ENCODE data around the gene GTF2H4.
A peak's percentile ranks its signal among the peaks of the same experiment; 100 is the strongest.

GTF2H4 gene

GRCh38 chr6:30882759-30883684 is 25.0 kb upstream of the GTF2H4 start:
- peak; percentile 64 for DNase-seq

GRCh38 chr6:30883685-30884520 is 24.1 kb upstream of the GTF2H4 start, which contains the start of gene DDR1:
TSS of gene DDR1 (plus strand) at chr6:30884519. CDS start at chr6:30888730, 4,211 bp downstream.
- peak; percentile 35 for DNase-seq

- peak; percentile 47 for DNase-seq
These were observed 23.2 kb upstream of the GTF2H4 start for GRCh38 chr6:30884521-30885480.

GRCh38 chr6:30885481-30885998 is 22.5 kb upstream of the GTF2H4 start:
- no peak for DNase-seq

DNA sequence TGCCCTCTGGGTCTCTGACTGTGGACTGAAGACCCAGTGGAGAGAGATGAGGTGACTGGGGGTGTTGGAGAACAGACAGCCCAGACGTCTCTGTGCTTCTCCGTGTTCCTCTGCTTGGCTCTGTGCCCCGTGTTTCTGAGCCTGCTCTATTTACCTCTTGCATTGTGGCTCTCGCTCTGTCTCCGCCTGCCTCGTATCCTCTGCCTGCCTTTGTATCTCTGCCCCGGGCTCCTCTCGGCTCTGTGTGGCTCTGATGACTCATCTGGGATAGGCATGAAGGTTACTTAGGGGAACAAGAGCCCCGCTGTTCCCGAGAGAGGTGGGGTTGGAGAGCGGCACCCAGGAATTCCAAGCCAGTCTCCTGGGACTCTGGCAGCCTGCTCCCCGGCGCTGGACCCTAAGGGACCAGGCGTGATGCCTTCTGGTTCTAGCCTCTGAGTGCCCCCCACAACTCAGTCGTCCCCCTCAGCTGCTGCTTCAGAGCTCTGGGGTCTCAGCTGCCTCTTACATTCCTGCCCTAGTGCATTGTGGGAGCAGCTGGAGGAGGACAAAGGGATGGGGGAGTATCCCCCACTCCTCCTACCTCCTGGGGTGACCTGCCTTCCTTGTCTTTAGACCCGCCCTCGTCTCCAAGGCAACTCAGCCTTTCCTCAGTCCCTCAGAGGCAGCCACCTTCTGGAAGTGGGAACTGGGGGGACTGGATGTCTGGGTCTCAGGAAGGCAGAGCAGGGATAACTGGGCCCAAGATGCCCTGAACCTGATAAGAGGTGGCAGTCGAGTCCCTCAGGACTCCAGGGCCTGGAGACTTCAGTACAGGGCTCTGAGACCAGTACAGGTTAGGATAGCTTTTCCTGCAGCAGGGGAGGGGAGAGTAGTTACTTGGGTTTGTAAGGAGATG is 21.8 kb upstream of the GTF2H4 start:
- peak; percentile 72 for DNase-seq

DNA sequence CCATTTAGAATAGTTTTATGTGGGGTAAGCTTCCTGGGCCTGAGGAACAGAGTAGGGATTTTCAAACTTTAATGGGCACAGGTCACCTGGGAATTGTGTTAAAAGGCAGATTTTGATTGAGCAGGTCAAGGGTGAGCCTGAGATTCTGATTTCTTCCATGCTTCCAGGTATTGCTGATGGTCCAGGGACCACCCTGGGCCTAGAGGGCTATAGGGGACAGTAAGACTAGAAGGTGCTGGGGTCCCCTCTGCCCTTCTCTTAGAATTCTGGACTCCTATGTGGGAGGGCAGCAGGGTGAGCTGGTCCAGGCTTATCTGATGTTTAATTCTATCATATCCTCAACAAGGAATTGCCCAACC is 21.1 kb upstream of the GTF2H4 start:
- no peak for DNase-seq

DNA sequence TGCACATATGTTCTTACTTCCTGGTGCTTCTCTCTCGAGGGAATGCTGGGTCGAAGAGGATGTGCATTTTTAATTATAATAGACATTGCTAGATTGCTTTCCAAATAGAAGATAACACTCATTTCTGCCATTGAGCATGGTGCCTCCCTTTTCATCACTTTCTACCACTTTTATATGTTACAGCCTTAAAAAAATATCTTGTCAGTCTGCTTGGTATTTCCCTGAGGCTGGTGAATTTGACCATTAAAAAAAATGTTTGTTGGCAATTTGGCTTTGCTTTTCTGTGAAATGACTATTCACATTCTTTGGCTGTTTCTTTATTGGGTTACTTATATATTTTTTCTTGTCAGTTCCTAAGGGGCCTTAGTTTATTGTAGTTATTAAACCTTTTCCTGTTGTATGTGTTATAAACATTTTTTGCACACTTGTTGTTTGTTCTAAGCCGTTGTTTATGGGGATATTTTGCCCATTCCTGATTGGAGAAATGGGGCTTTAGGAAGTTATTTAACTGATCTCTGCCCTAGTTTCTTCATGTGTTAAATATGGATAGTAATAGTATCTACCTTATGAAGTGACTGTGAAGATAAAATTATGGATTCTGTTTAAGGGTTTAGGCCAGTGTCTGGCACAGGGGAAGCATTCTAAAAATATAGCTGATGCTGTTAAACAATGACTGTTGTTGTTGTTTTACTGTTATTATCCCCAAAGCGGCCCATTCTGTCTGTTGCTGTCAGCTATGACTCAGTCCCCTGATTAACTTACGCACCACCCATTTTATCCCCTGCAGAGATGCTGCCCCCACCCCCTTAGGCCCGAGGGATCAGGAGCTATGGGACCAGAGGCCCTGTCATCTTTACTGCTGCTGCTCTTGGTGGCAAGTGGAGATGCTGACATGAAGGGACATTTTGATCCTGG is 19.8 kb upstream of the GTF2H4 start:
- no peak for DNase-seq

DNA sequence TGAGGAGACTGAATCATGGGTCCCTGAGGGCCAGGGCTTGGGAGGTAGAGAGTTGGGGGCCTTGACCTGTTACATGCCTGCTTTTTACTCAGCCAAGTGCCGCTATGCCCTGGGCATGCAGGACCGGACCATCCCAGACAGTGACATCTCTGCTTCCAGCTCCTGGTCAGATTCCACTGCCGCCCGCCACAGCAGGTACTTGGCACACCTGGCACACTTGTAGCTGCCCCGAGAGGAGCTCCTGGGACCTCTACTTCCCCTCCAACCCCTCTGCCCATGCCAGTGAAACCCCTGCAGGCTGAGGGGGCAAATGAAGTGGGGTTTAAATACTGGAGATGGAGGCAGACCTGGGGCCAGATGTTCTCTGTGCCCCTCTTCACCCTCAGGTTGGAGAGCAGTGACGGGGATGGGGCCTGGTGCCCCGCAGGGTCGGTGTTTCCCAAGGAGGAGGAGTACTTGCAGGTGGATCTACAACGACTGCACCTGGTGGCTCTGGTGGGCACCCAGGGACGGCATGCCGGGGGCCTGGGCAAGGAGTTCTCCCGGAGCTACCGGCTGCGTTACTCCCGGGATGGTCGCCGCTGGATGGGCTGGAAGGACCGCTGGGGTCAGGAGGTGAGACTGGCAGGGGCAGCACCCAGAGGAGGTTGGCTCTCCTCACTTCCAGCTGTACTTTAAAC is 19.1 kb upstream of the GTF2H4 start:
- DNase-seq = no peak

- DNase-seq = no peak
These were observed 18.5 kb upstream of the GTF2H4 start for GRCh38 chr6:30889496-30889885.

GRCh38 chr6:30889921-30890645 is 17.9 kb upstream of the GTF2H4 start:
- DNase-seq = no peak

DNA sequence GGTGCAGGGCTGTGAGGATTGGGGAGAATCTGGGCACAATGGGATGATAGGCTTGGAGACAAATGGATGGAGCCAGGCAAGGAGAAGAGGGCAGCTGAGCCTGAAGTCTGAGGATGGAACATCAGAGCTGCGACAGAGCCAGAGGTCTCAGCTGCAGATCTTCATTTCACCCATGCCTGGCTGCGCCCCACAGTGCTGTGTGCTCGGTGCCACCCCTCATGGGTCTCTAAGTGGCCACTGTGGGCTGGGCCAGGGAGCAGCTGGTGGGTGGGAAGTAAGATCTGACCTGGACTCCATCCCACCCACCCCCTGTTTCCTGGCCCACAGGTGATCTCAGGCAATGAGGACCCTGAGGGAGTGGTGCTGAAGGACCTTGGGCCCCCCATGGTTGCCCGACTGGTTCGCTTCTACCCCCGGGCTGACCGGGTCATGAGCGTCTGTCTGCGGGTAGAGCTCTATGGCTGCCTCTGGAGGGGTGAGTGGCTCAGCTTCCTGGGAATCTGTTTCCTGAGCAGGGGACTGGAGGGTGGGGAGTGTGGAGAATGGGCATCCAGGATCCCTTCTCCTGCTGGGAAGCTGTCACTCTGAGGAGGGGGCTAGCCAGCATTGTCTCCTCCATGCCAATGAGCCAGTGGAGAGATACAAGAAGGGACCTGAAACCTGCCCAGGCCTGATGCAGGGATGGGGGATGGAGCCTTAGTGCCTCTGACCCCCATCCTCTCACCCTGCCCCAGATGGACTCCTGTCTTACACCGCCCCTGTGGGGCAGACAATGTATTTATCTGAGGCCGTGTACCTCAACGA is 17.2 kb upstream of the GTF2H4 start:
- no peak for DNase-seq

- no peak for DNase-seq
These were observed 16.6 kb upstream of the GTF2H4 start for GRCh38 chr6:30891450-30891723.

- no peak for DNase-seq
These were observed 16.0 kb upstream of the GTF2H4 start for GRCh38 chr6:30891816-30892538.

- no peak for DNase-seq
These were observed 14.9 kb upstream of the GTF2H4 start for GRCh38 chr6:30893001-30893591.

DNA sequence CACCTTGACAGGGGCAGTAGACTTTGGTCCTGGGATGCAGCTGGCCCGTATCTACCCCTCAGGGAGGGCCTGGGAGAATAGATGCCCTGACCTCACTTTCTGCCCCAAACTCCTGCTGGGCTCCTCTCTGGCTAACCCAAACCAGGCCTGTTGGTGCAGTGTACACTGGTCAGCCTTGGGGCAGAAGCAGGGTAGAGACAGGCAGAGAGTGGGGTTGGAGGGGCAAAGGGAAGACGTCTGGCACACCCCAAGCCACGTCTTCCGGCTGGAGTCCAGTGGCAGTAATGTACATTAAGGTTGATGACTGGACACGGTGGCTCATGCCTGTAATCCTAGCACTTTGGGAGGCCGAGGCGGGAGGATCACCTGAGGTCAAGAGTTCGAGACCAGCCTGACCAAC is 14.3 kb upstream of the GTF2H4 start:
- no peak for DNase-seq

DNA sequence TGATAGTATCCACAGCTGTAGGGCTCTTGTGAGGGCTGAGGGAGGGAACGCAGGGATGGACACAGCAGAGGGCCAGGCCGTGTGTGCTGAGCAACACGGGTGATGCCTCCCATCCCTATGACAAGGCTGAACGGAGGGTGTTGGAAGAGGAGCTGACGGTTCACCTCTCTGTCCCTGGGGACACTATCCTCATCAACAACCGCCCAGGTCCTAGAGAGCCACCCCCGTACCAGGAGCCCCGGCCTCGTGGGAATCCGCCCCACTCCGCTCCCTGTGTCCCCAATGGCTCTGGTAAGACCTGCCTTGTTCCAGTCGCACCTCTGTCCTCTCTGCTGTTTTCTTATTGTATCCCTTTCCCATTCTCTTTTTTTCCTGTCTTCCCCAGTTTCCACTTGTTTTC is 13.6 kb upstream of the GTF2H4 start:
- DNase-seq = no peak

- DNase-seq = no peak
These were observed 13.1 kb upstream of the GTF2H4 start for GRCh38 chr6:30894935-30895334.

Data from kidney glomerular epithelial cell (primary cell).